ENCODE results near the gene VEGFB. TPM values are rescaled to one million over a fixed set of nuclear protein-coding genes. Genes with fewer than 3 reads are reported as not detected.

The VEGFB gene
- total RNA-seq, 4 donors from 2014 or later, result 52.9 to 101 (median 75.7) TPM

DNA sequence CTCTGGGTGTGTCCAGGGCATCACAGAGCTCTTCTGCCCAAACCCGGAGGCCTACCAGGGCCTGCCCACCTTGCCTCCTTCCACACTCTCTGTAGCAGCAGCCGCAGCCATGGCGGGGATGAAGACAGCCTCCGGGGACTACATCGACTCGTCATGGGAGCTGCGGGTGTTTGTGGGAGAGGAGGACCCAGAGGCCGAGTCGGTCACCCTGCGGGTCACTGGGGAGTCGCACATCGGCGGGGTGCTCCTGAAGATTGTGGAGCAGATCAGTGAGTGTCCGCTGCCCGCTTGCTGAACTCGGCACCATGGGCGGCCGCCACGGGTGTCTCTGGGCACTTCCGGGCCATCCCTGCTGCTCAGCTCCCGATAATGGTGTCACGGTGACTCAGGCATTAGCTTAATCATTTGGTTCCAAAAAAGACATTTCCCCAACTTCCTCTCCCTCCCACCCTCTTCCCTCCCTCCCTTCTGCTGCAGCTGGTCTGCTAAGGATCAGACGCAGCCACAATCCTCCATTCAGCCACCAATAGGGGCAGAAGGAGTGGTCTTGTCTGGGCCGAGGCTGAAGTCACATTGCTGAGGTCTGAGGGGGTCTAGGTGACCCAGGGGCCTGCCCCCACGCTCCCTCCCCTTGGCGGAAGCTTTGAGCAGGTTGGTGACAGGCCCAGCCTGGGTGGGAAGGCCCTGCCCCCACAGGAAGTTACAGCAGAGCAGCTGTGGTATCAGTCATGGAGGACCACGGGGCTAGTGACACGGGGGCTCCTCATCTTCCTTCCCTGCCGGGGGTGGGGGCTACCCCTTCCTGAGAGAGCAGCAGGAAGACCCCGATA is 26.9 kb upstream of the VEGFB start:
- peak; percentile 27 to 42 for DNase-seq
- H3K36me3 ChIP-seq, result peaks cover 14 to 15% of the 10 kb centered on the region in 2 donors
- H3K4me1 ChIP-seq, result peaks cover 9 to 26% of the 10 kb centered on the region in 2 donors
- peak overlapping the region; percentile 62 to 76 (median 70) for H3K27ac ChIP-seq
- intact Hi-C loops (cut with DNase I), result no loop called here
- peak overlapping the region in 1 of 3 donors; percentile 9 for H3K4me3 ChIP-seq (replicated peaks in 1 of 3)
- TF ChIP-seq POLR2A (IDR thresholded peaks at IDR 0.05), result no peak
- TF ChIP-seq, protein P1, sequence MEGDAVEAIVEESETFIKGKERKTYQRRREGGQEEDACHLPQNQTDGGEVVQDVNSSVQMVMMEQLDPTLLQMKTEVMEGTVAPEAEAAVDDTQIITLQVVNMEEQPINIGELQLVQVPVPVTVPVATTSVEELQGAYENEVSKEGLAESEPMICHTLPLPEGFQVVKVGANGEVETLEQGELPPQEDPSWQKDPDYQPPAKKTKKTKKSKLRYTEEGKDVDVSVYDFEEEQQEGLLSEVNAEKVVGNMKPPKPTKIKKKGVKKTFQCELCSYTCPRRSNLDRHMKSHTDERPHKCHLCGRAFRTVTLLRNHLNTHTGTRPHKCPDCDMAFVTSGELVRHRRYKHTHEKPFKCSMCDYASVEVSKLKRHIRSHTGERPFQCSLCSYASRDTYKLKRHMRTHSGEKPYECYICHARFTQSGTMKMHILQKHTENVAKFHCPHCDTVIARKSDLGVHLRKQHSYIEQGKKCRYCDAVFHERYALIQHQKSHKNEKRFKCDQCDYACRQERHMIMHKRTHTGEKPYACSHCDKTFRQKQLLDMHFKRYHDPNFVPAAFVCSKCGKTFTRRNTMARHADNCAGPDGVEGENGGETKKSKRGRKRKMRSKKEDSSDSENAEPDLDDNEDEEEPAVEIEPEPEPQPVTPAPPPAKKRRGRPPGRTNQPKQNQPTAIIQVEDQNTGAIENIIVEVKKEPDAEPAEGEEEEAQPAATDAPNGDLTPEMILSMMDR (IDR thresholded peaks at IDR 0.05), result no peak
- WGBS, 2 donors, result 61 to 70% methylated on average over 13 to 17 of the region's 30 CpGs
- H3K9me3 ChIP-seq, result no peaks in the 10 kb centered on the region
- H3K27me3 ChIP-seq, result no peaks in the 10 kb centered on the region

DNA sequence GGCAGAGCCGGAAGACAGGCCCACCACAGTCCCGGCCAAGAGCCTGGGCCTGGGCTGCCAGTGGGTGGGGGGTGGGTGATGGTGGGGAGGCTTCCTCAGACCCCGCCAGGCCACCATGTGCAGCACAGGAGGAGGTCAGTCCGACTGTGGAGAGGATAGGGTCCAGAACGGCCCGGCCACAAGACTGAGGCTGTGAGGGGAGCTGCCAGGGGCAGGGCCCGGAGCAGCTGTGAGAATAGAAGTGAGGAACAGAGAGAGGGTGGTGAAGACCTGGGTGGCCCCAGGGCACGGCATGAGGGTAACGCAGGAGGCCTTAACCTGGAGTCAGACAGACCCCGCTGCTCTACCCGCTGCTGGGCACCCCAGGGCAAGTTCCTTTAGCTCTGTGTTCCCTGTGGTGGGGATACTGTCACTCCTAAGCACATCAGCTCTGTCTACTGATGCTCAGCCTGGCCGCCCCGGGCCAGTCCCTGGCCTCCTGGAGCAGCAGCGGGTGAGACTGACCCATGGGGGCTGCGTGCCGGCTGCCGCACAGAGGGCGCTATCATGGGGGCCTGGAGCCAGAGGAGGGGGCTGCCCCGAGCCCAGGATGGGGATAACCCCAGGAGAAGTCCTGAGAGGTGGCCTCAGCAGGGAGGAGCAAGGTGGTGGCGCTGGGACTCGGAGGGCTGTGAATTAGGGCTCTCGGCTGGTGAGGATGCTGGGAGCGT is 26.1 kb upstream of the VEGFB start:
- Histone ChIP-seq H3K4me1 (peaks cover 9 to 26% of the 10 kb centered on the region in 2 donors), H3K36me3 (peaks cover 6 to 7% of the 10 kb centered on the region in 2 donors), H3K9me3 (no peaks in the 10 kb centered on the region), H3K27me3 (no peaks in the 10 kb centered on the region), H3K4me3 (replicated peaks in 1 of 3) (peak overlapping the region in 1 of 3 donors; percentile 9), H3K27ac (peak overlapping the region; percentile 62 to 76 (median 70))
- no peak for DNase-seq
- TF ChIP-seq POLR2A (IDR thresholded peaks at IDR 0.05), result no peak
- TF ChIP-seq, protein P1 (IDR thresholded peaks at IDR 0.05), result no peak
- WGBS, 2 donors, result 75 to 90% methylated on average over 20 of the region's 23 CpGs
- intact Hi-C loops (cut with DNase I), result no loop called here

- intact Hi-C loops (cut with DNase I), result no loop called here
- Histone ChIP-seq H3K36me3 (no peaks in the 10 kb centered on the region), H3K27me3 (no peaks in the 10 kb centered on the region), H3K4me3 (replicated peaks in 1 of 3) (no peak overlapping the region), H3K4me1 (peaks cover 9 to 26% of the 10 kb centered on the region in 2 donors), H3K9me3 (no peaks in the 10 kb centered on the region), H3K27ac (no peak overlapping the region)
- TF ChIP-seq POLR2A (IDR thresholded peaks at IDR 0.05), result no peak
- TF ChIP-seq, protein P1 (IDR thresholded peaks at IDR 0.05), result no peak
- DNase-seq, result no peak
- 81 to 86% methylated on average over 18 of the region's 18 CpGs for WGBS, 2 donors
These were observed 25.4 kb upstream of the VEGFB start for GRCh38 chr11:64208796-64209562.

DNA sequence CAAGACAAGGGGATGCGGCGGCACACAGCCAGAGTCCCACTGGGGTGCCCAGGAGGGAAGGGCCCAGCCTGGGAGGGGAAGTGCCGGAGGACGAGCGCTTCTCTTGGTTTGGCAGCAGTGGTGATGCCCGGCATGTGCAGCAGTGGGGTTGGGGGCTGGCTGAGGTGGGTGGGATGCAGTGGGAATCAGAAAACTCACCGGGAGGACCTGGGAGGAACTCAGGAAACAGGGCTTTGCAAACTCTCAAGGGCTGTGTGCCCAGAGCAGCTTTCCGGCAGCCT is 24.9 kb upstream of the VEGFB start:
- Histone ChIP-seq H3K4me1 (peaks cover 4 to 21% of the 10 kb centered on the region in 2 donors), H3K36me3 (no peaks in the 10 kb centered on the region), H3K27ac (no peak overlapping the region), H3K27me3 (no peaks in the 10 kb centered on the region), H3K4me3 (replicated peaks in 1 of 3) (no peak overlapping the region), H3K9me3 (no peaks in the 10 kb centered on the region)
- intact Hi-C loops (cut with DNase I), result no loop called here
- 86 to 92% methylated on average over 8 of the region's 8 CpGs for WGBS, 2 donors
- TF ChIP-seq, protein P1 (IDR thresholded peaks at IDR 0.05), result no peak
- no peak for TF ChIP-seq POLR2A (IDR thresholded peaks at IDR 0.05)
- no peak for DNase-seq
